K562 (cell line): ENCODE measurements around the gene PGF. TPM values are rescaled to one million over a fixed set of nuclear protein-coding genes. Genes with fewer than 3 reads are reported as not detected.

ENCODE experiments used
- AFF1 ChIP-seq, 2 experiments: fragments of 450-650 bp; IDR thresholded peaks; 2 replicates each; pipeline ENCODE4 v1.6.1; 2018; ENCODE audit warnings: mild to moderate bottlenecking in 2 of 2, low read depth in 1 of 2; ENCODE audit not compliant: partially characterized antibody in 2 of 2
- ELK3 ChIP-seq: fragments of 450-650 bp; formaldehyde crosslinking; IDR thresholded peaks from 2 replicates; pipeline ENCODE4 v1.4.0; 2020; ENCODE audit warnings: mild to moderate bottlenecking
- EZH2 ChIP-seq: IDR thresholded peaks from 2 replicates; pipeline ENCODE4 v1.6.1; 2012; ENCODE audit warnings: low read depth, mild to moderate bottlenecking, inconsistent platforms, low read length, borderline replicate concordance
- FOS ChIP-seq: IDR thresholded peaks from 3 replicates; pipeline ENCODE4 v1.6.1; 2011; ENCODE audit not compliant: insufficient read length; ENCODE audit errors: extremely low read depth
- KLF16 ChIP-seq: IDR thresholded peaks from 2 replicates; pipeline ENCODE4 v1.6.1; 2016; ENCODE audit warnings: antibody characterized with exemption
- NFE2L1 ChIP-seq: fragments of 450-650 bp; IDR thresholded peaks from 2 replicates; pipeline ENCODE4 v1.6.1; 2016; ENCODE audit warnings: missing genetic modification characterization, low read depth, mild to moderate bottlenecking, missing compliant biosample characterization, moderate library complexity, borderline replicate concordance
- PHB2 ChIP-seq: fragments of 450-650 bp; IDR thresholded peaks from 2 replicates; pipeline ENCODE4 v1.6.1; 2017; ENCODE audit warnings: low read depth
- PURB ChIP-seq: sonication (generic); formaldehyde crosslinking; IDR thresholded peaks from 2 replicates; pipeline ENCODE4 v1.9.0; 2021; ENCODE audit warnings: low read depth, mild to moderate bottlenecking, missing genetic modification reagents
- RBM39 ChIP-seq: fragments of 200-400 bp; formaldehyde crosslinking; optimal IDR thresholded peaks from 2 replicates; pipeline ENCODE3; 2018; ENCODE audit warnings: low read depth, low read length
- WHSC1 ChIP-seq: IDR thresholded peaks from one replicate; pipeline ENCODE4 v1.6.1; 2012; ENCODE audit warnings: low read length, control low read depth, inconsistent platforms
- ZBTB33 ChIP-seq: sonication (generic); formaldehyde crosslinking; IDR thresholded peaks from 2 replicates; pipeline ENCODE4 v1.8.1; 2023; ENCODE audit warnings: mild to moderate bottlenecking, missing genetic modification reagents
- ZBTB5 ChIP-seq: fragments of 450-650 bp; IDR thresholded peaks from 2 replicates; pipeline ENCODE4 v1.6.1; 2017; ENCODE audit warnings: antibody characterized with exemption
- ZFP30 ChIP-seq: fragments of 250-450 bp; sonication (Bioruptor Pico); IDR thresholded peaks from 2 replicates; pipeline ENCODE4 v1.8.0; 2022; ENCODE audit warnings: moderate library complexity, mild to moderate bottlenecking, inconsistent platforms, borderline replicate concordance
- polyA plus RNA-seq, 8 experiments: library from polyadenylated mRNA; depleted of rRNA in 4 of 8; stranded (reverse) in 5 of 8; unstranded in 3 of 8; fragments of >200 nt; fragmentation: Nextera tagmentation in 2 of 8; fragmentation: Illumina TruSeq in 1 of 8; extraction: Ambion mirVana in 2 of 8; extraction: Trizol in 1 of 8; gene quantifications; 2 replicates each; pipeline versions ENCODE4 v1.2.1 to v1.2.3, GENCODE V29; 2011 to 2014; ENCODE audit warnings: inconsistent platforms in 1 of 8, missing spikeins in 1 of 8
- total RNA-seq, 7 experiments: library from RNA; depleted of rRNA in 6 of 7; stranded (reverse); fragments of >200 nt in 6 of 7; fragmentation: Illumina TruSeq in 2 of 7; extraction: Trizol in 2 of 7; gene quantifications; 2 replicates each; pipeline versions ENCODE4 v1.2.1 to v1.2.3, GENCODE V29; 2011 to 2021; ENCODE audit warnings: low replicate concordance in 1 of 7

Gene PGF
- total and polyA plus RNA-seq, 9 of the 15 experiments (the other 6 are each of a cell fraction or from before 2014, with no cell fraction given) = 0.04 to 0.44 (median 0.18) TPM

GRCh38 chr14:75002392-75003249 lies 47.2 kb upstream of the PGF start, which contains the start of gene EIF2B2 (continued):
- TF ChIP-seq AFF1 (IDR thresholded peaks at IDR 0.05; ENCODE audit: low read depth in 1 of 2, partially characterized antibody in 2 of 2) (no peak), ELK3 (CRISPR knock-in tag) (no peak), PHB2 (no peak), ZBTB33 (CRISPR knock-in tag) (no peak), RBM39 (no peak), PURB (CRISPR knock-in tag) (no peak), NFE2L1 (tag) (no peak), KLF16 (no peak), ZFP30 (no peak), FOS (peak; percentile 77), ZBTB5 (no peak), EZH2 (no peak), WHSC1 (no peak)
